ENCODE results near the gene ARL3.

ARL3 gene

DNA sequence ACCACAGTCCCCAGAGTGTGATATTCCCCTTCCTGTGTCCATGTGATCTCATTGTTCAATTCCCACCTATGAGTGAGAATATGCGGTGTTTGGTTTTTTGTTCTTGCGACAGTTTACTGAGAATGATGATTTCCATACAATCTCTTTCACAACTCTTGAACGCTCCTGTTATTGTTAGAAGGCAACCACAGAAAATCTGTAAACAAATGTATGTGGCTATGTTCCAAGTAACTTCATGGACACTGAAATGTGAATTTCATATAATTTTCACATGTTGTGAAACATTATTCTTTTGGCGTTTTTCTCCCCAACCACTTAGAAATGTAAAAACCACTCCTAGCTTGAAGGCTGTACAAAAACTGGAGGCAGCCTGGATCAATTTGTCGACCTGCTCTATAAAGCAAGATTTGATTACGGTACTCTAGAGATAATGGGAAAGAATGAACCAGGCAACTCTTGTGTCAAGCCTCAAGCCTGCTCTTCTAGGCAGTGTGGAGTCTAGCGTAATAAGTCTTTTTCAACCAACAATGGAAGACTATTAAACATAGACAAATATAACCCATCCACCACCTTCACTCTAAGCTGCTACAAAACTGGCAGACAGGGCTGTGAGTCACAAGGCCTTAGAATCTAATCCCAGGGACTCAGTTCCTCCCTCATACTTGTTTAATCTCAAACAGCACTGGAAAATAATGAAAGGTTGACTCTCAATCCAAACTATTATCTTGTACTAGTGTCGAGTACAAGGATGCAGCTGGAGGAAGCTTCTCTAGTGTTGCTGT, 22.7 kb downstream of the ARL3 start:
- TF ChIP-seq, protein P1, sequence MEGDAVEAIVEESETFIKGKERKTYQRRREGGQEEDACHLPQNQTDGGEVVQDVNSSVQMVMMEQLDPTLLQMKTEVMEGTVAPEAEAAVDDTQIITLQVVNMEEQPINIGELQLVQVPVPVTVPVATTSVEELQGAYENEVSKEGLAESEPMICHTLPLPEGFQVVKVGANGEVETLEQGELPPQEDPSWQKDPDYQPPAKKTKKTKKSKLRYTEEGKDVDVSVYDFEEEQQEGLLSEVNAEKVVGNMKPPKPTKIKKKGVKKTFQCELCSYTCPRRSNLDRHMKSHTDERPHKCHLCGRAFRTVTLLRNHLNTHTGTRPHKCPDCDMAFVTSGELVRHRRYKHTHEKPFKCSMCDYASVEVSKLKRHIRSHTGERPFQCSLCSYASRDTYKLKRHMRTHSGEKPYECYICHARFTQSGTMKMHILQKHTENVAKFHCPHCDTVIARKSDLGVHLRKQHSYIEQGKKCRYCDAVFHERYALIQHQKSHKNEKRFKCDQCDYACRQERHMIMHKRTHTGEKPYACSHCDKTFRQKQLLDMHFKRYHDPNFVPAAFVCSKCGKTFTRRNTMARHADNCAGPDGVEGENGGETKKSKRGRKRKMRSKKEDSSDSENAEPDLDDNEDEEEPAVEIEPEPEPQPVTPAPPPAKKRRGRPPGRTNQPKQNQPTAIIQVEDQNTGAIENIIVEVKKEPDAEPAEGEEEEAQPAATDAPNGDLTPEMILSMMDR (IDR thresholded peaks at IDR 0.05; ENCODE audit: low read length, missing control alignments) = no peak
- peak; percentile 85 for DNase-seq (ENCODE audit: low read depth)
- H3K4me3 ChIP-seq (replicated peaks; ENCODE audit: low read depth, low read length) = no peak overlapping the region

DNA sequence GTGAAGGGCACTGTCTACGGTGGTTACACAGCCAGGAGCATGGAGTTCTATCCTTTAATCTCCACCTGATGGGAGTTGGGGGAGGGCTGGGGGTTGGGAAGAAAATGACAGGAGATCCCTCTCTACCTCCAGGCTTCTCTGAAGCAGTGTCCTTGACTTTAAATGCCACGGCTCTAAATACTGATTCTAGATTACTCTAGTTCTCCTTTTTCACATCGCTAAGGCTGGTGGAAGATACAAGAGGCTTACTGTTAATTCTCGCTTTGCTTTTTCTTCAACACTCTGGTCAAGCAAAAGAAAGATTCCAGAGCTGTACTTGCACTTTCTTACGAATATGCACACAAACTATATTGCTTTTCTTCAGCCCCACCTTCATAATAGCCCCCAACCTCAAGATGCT, 30.5 kb downstream of the ARL3 start:
- TF ChIP-seq, protein P1 (IDR thresholded peaks at IDR 0.05; ENCODE audit: low read length, missing control alignments) = no peak

DNA sequence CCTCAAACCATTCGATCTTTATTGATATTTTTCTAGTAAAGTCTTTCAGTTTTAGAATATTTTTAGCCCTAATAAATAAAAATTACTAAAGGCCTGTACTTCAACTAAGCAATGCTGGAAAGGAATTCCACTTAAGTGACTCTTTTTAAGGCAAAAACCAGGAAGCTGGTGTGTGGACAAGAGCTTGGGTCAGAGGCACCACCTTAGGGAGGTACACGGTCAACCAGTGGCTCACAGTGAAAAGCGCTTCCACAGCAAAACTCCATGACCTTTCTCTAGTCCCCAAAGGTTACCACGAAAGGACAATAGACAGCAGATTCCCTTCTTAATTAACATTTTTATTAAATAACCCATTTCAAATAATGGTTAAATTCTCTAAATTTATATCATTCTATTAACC, 31.2 kb downstream of the ARL3 start:
- DNase-seq (ENCODE audit: low read depth) = no peak
- no peak overlapping the region for H3K4me3 ChIP-seq (replicated peaks; ENCODE audit: low read depth, low read length)
- TF ChIP-seq, protein P1 (IDR thresholded peaks at IDR 0.05; ENCODE audit: low read length, missing control alignments) = no peak

More for the DNA sequence above, 30.5 kb downstream of the ARL3 start:
- DNase-seq (ENCODE audit: low read depth) = no peak
- H3K4me3 ChIP-seq (replicated peaks; ENCODE audit: low read depth, low read length) = no peak overlapping the region

DNA sequence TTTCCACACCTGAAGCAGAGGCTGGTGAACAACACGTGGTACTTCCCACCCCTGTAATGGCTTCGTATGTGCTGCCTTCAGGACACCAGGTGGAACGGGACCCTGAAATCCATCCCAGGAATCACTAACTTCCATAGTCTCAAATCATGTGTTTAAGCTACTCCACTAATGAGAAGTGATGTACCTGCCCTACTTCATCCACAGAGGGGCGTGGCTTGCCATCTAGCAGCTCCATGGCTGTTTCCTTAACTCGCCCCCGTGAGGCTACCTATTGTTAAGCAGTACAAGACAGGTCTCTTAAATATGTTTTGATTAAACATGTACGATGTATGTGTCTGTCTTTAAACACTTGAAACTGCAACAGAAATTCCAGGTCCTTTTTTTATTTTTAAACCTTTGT, 31.8 kb downstream of the ARL3 start:
- H3K4me3 ChIP-seq (replicated peaks; ENCODE audit: low read depth, low read length) = no peak overlapping the region
- no peak for DNase-seq (ENCODE audit: low read depth)
- TF ChIP-seq, protein P1 (IDR thresholded peaks at IDR 0.05; ENCODE audit: low read length, missing control alignments) = no peak

DNA sequence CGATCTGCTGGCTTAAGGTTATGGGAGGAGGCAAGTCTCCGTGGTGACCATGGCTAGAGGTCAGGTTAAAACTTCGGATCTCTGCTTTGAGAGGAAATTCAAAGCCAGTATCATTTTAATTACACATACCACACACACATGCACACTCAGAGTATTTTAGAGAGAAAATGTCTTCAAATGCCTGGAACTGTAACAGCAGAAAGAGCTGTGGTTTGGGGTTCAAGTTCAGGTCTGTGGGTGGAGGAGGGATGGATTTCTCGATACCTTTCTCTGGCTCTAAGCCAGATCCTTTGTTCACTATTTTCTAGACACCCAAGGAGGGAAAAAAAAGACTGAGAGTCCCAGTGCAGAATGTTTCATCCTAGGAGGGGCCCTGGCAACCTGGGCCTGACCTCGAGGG, 32.5 kb downstream of the ARL3 start:
- no peak overlapping the region for H3K4me3 ChIP-seq (replicated peaks; ENCODE audit: low read depth, low read length)
- DNase-seq (ENCODE audit: low read depth) = no peak
- TF ChIP-seq, protein P1 (IDR thresholded peaks at IDR 0.05; ENCODE audit: low read length, missing control alignments) = no peak

DNA sequence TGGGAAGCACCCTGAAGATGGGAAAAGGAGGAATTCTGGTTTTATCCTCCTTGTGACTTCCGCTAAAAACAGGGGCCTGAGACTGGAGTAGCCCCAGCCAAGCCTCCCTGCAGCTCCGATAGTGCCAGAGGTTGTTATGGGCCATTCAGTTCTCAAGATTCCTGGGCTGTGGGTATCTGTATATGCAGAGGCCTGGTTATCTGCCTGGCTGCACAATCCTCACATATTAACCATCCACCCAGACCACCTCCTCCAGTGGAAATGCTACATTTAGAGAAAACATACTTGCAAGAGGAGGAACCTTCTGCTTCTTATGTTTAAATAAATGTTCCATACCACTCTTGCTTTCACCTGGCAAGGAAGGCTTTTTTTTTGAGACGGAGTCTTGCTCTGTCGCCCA, 34.6 kb downstream of the ARL3 start:
- TF ChIP-seq, protein P1 (IDR thresholded peaks at IDR 0.05; ENCODE audit: low read length, missing control alignments) = no peak
- no peak overlapping the region for H3K4me3 ChIP-seq (replicated peaks; ENCODE audit: low read depth, low read length)
- DNase-seq (ENCODE audit: low read depth) = no peak

DNA sequence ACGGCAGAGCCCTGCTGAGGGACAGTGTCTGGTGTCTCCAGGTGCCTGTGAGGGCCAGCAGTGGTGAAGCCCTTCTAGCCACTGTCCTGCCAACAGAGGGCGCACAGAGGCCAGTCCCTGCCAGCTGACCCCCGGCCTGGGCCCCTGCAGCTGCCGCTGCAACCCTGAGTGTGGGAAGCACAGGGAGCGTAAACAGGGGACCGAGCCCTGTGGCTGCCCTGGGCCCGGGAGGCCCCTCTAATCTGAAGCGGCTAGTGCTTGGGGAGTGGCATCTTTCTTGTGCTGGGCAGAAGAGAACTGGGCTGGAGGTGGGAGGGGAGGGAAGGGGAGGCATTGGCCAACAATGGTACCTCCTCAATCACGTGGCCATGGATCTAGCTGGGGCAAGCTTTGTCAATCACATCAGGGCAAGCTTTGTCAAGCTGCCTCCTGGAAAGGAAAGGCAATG, 35.3 kb downstream of the ARL3 start:
- TF ChIP-seq, protein P1 (IDR thresholded peaks at IDR 0.05; ENCODE audit: low read length, missing control alignments) = peak; percentile 81
- H3K4me3 ChIP-seq (replicated peaks; ENCODE audit: low read depth, low read length) = no peak overlapping the region
- DNase-seq (ENCODE audit: low read depth) = peak; percentile 67

Data from fibroblast of pulmonary artery (primary cell).